Thyroid gland (tissue), 4 donors: ENCODE data around the gene BHMT2.

Experiments
- CTCF ChIP-seq, 6 experiments: fragments of 200-600 bp in 3 of 6; fragments of 450-650 bp in 3 of 6; sonication (generic) in 3 of 6; IDR thresholded peaks; one replicate each; pipeline ENCODE4 v1.5.1; 2016 to 2019; ENCODE audit warnings: antibody characterized with exemption in 6 of 6, mild to moderate bottlenecking in 2 of 6, inconsistent platforms in 1 of 6, moderate library complexity in 1 of 6
- POLR2A ChIP-seq, 2 donors: fragments of 450-650 bp; IDR thresholded peaks; one replicate each; pipeline ENCODE4 v1.6.1; 2017; ENCODE audit warnings: antibody characterized with exemption in 2 of 2, mild to moderate bottlenecking in 2 of 2, moderate library complexity in 1 of 2

- TF ChIP-seq POLR2A (IDR thresholded peaks at IDR 0.05) (no peak), CTCF (IDR thresholded peaks at IDR 0.05) (no peak)
Measured at GRCh38 chr5:79130781-79131180, 61.2 kb downstream of the BHMT2 start.
